HepG2 (cell line): ENCODE data around the gene FZD7. TPM values are rescaled to one million over a fixed set of nuclear protein-coding genes. Genes with fewer than 3 reads are reported as not detected.

Source experiments
- ATAC-seq: fragments of 200-7000 bp; cut with Tn5 transposase; 3 replicates; pipeline ENCODE4 v1.9.1; 2020; ENCODE audit warnings: mild to moderate bottlenecking, moderate library complexity
- BruUV-seq: library from RNA; stranded (reverse); fragments of 400-500 nt; replicated peaks from 2 replicates; lab custom pipeline; 2021; lab: Mats Ljungman, UMichigan
- CTCF ChIA-PET: fragments of 300-600 bp; formaldehyde crosslinking; extraction: SDS; loops from one replicate; lab custom pipeline; 2021; ENCODE audit warnings: low total read pairs, inconsistent platforms, low intra/inter-chr PET ratio; lab: Yijun Ruan, JAX
- POLR2A ChIA-PET: fragments of 350-600 bp; sonication (Branson Sonifier 250); formaldehyde crosslinking; loops from one replicate; lab custom pipeline; 2020; ENCODE audit warnings: antibody characterized with exemption, inconsistent platforms; lab: Yijun Ruan, JAX
- DNase-seq: peaks from one replicate; pipeline ENCODE4 v3.0.0-alpha.2; 2015; ENCODE audit warnings: low spot score
- FAIRE-seq: peaks from 3 replicates; lab custom pipeline; 2011; peaks lifted over from hg19 to GRCh38; lab: Jason Lieb, UNC
- H2AFZ ChIP-seq: one replicate; pipeline ENCODE4 v1.6.1; 2011; ENCODE audit warnings: low read length, inconsistent platforms
- H3K27ac ChIP-seq: fragments of 300-600 bp; 3 replicates; pipeline ENCODE4 v1.8.0; 2011; ENCODE audit warnings: mixed run types, mild to moderate bottlenecking, mixed read lengths, low read length, inconsistent platforms; ENCODE audit not compliant: insufficient read depth; ENCODE audit errors: extremely low read length
- H3K27me3 ChIP-seq, 2 experiments: fragments of 200-600 bp in 1 of 2; 2 replicates in 1 of 2; 3 replicates in 1 of 2; pipeline versions ENCODE4 v1.6.0 to v1.8.0; 2011; ENCODE audit warnings: low read length in 2 of 2, mild to moderate bottlenecking in 2 of 2, moderate library complexity in 2 of 2, inconsistent platforms in 1 of 2; ENCODE audit not compliant: insufficient read depth in 2 of 2, control insufficient read depth in 1 of 2
- H3K36me3 ChIP-seq, 2 experiments: fragments of 200-600 bp in 1 of 2; replicated peaks in 1 of 2; 2 replicates in 1 of 2; 3 replicates in 1 of 2; pipeline versions ENCODE4 v1.5.1 to v1.8.0; 2011; ENCODE audit warnings: low read length in 2 of 2, inconsistent platforms in 1 of 2; ENCODE audit not compliant: insufficient read depth in 2 of 2, control insufficient read depth in 1 of 2
- H3K4me1 ChIP-seq: 2 replicates; pipeline ENCODE4 v1.5.1; 2012; ENCODE audit warnings: low read length, inconsistent platforms; ENCODE audit not compliant: insufficient read depth
- H3K4me2 ChIP-seq: 2 replicates; pipeline ENCODE4 v1.6.0; 2011; ENCODE audit warnings: low read depth, low read length, inconsistent platforms
- H3K4me3 ChIP-seq, 3 experiments: fragments of 200-600 bp in 1 of 3; sonication (generic), shearing (Covaris generic) in 1 of 3; replicated peaks in 1 of 3; 2 replicates each; pipeline ENCODE4 v1.5.1; 2011 to 2016; ENCODE audit warnings: low read length in 3 of 3, inconsistent platforms in 2 of 3, low read depth in 2 of 3, mild to moderate bottlenecking in 2 of 3, control low read depth in 1 of 3, mixed read lengths in 1 of 3; ENCODE audit not compliant: insufficient read depth in 1 of 3
- H3K79me2 ChIP-seq: one replicate; pipeline ENCODE4 v1.6.1; 2011; ENCODE audit warnings: low read length, inconsistent platforms; ENCODE audit not compliant: insufficient read depth
- H3K9ac ChIP-seq: 2 replicates; pipeline ENCODE4 v1.6.0; 2011; ENCODE audit warnings: mild to moderate bottlenecking, low read depth, low read length, inconsistent platforms; ENCODE audit not compliant: insufficient read depth
- H3K9me3 ChIP-seq: 2 replicates; pipeline ENCODE4 v1.5.1; 2012; ENCODE audit warnings: mild to moderate bottlenecking, low read length
- H4K20me1 ChIP-seq: 2 replicates; pipeline ENCODE4 v1.6.0; 2011; ENCODE audit warnings: inconsistent platforms, mild to moderate bottlenecking, low read length, moderate library complexity; ENCODE audit not compliant: insufficient read depth
- CBFB ChIP-seq: sonication (generic); formaldehyde crosslinking; IDR thresholded peaks from 2 replicates; pipeline ENCODE4 v1.4.0; 2020; ENCODE audit warnings: missing genetic modification reagents
- CCDC6 ChIP-seq: sonication (generic); formaldehyde crosslinking; IDR thresholded peaks from 2 replicates; pipeline ENCODE4 v1.8.1; 2022; ENCODE audit warnings: mild to moderate bottlenecking, missing genetic modification reagents, moderate library complexity
- CREB1 ChIP-seq, 2 experiments: fragments of 450-650 bp in 1 of 2; IDR thresholded peaks; 2 replicates each; pipeline ENCODE4 v1.6.1; 2016 to 2017; ENCODE audit warnings: control low read depth in 1 of 2, mild to moderate bottlenecking in 1 of 2, missing compliant biosample characterization in 1 of 2, missing genetic modification characterization in 1 of 2
- DRAP1 ChIP-seq: IDR thresholded peaks from 2 replicates; pipeline ENCODE4 v1.6.1; 2016; ENCODE audit warnings: missing genetic modification reagents, missing compliant biosample characterization
- ETS1 ChIP-seq: sonication (generic); formaldehyde crosslinking; IDR thresholded peaks from 2 replicates; pipeline ENCODE4 v1.4.0; 2020; ENCODE audit warnings: missing genetic modification reagents
- GABPB1 ChIP-seq: IDR thresholded peaks from 2 replicates; pipeline ENCODE4 v1.6.1; 2016; ENCODE audit warnings: mild to moderate bottlenecking, missing genetic modification reagents, moderate library complexity, missing compliant biosample characterization
- MAFG ChIP-seq: sonication (generic); formaldehyde crosslinking; IDR thresholded peaks from 2 replicates; pipeline ENCODE4 v1.5.1; 2020; ENCODE audit warnings: mild to moderate bottlenecking, missing genetic modification reagents
- MED13 ChIP-seq: sonication (generic); formaldehyde crosslinking; IDR thresholded peaks from 2 replicates; pipeline ENCODE4 v1.5.0; 2020; ENCODE audit warnings: missing genetic modification reagents
- RFX3 ChIP-seq: IDR thresholded peaks from 2 replicates; pipeline ENCODE4 v1.6.1; 2016; ENCODE audit warnings: missing biosample characterization, missing genetic modification reagents
- SAP130 ChIP-seq: IDR thresholded peaks from 2 replicates; pipeline ENCODE4 v1.6.1; 2016; ENCODE audit warnings: low read depth
- SMC3 ChIP-seq: IDR thresholded peaks from 2 replicates; pipeline ENCODE4 v1.6.1; 2011; ENCODE audit warnings: low read length, improper control_type of control experiment
- TGIF2 ChIP-seq: IDR thresholded peaks from 2 replicates; pipeline ENCODE4 v1.6.1; 2016; ENCODE audit warnings: control low read depth, missing compliant biosample characterization
- ZBTB38 ChIP-seq: sonication (generic); formaldehyde crosslinking; IDR thresholded peaks from 2 replicates; pipeline ENCODE4 v1.5.1; 2020; ENCODE audit warnings: mild to moderate bottlenecking, missing genetic modification reagents
- ZBTB42 ChIP-seq: sonication (generic); formaldehyde crosslinking; IDR thresholded peaks from 2 replicates; pipeline ENCODE4 v1.5.0; 2020; ENCODE audit warnings: mild to moderate bottlenecking, missing genetic modification reagents
- ZIK1 ChIP-seq: sonication (generic); formaldehyde crosslinking; IDR thresholded peaks from 2 replicates; pipeline ENCODE4 v1.5.0; 2020; ENCODE audit warnings: mild to moderate bottlenecking, low read depth, missing genetic modification reagents, borderline replicate concordance
- ZNF543 ChIP-seq: sonication (generic); formaldehyde crosslinking; IDR thresholded peaks from 2 replicates; pipeline ENCODE4 v1.4.0; 2020; ENCODE audit warnings: mild to moderate bottlenecking, missing genetic modification reagents
- ZNF567 ChIP-seq: sonication (generic); formaldehyde crosslinking; IDR thresholded peaks from 2 replicates; pipeline ENCODE4 v1.8.1; 2023; ENCODE audit warnings: mild to moderate bottlenecking, missing genetic modification reagents, borderline replicate concordance
- ZNF713 ChIP-seq: sonication (generic); formaldehyde crosslinking; IDR thresholded peaks from 2 replicates; pipeline ENCODE4 v1.4.0; 2020; ENCODE audit warnings: mild to moderate bottlenecking, missing genetic modification reagents
- ZNF773 ChIP-seq: sonication (generic); formaldehyde crosslinking; IDR thresholded peaks from 2 replicates; pipeline ENCODE4 v1.4.0; 2020; ENCODE audit warnings: missing genetic modification reagents, borderline replicate concordance
- ZSCAN29 ChIP-seq: sonication (generic); formaldehyde crosslinking; conservative IDR thresholded peaks from 2 replicates; pipeline ENCODE4 v1.4.0; 2020; ENCODE audit warnings: mild to moderate bottlenecking, missing genetic modification reagents
- WGBS: methylation state at CpG from one replicate; pipeline ENCODE4 v1.1.6; 2017; ENCODE audit warnings: low lambda C conversion rate; 5-methylcytosine and 5-hydroxymethylcytosine counted together
- in situ Hi-C: cut with HindIII; loops from 2 replicates; pipeline ENCODE4 v1.10.0; 2017; ENCODE audit warnings: low pct_unique_long_range_greater_than_20kb; ENCODE audit not compliant: extremely low pct_ligation_motif_present
- intact Hi-C: fragments of 100-400 bp; cut with micrococcal nuclease; formaldehyde crosslinking; loops from one replicate; pipeline ENCODE4 v1.10.0; 2022; ENCODE audit not compliant: unreplicated experiment
- polyA plus RNA-seq, 8 experiments: library from polyadenylated mRNA; depleted of rRNA in 3 of 8; stranded (reverse) in 7 of 8; unstranded in 1 of 8; fragments of >200 nt; fragmentation: Illumina TruSeq in 4 of 8; extraction: Trizol in 4 of 8; gene quantifications; 2 replicates each; pipeline versions ENCODE4 v1.2.1 to v1.2.3, GENCODE V29; 2011 to 2016; ENCODE audit warnings: low read depth in 4 of 8, missing spikeins in 1 of 8, mixed read lengths in 1 of 8; ENCODE audit not compliant: insufficient read depth in 1 of 8
- total RNA-seq, 5 experiments: library from RNA; depleted of rRNA; stranded (reverse); fragments of >200 nt; fragmentation: Illumina TruSeq; extraction: Trizol; gene quantifications; 2 replicates each; pipeline ENCODE4 v1.2.3, GENCODE V29; 2016; ENCODE audit warnings: low read depth in 1 of 5

The FZD7 gene
- total and polyA plus RNA-seq, 2 of the 13 experiments (the other 11 are each of a cell fraction or from before 2014, with no cell fraction given) = 0.13 to 0.38 TPM

GRCh38 chr2:202025816-202026215 lies 7.8 kb upstream of the FZD7 start:
- POLR2A ChIA-PET = no interaction called here
- no peak overlapping the region for H3K4me3 ChIP-seq
- H3K4me1 ChIP-seq = no peaks in the 10 kb centered on the region
- DNase-seq (no peak), ATAC-seq (no peak), FAIRE-seq (no peak)
- no peaks in the 10 kb centered on the region for H3K79me2 ChIP-seq
- H2AFZ ChIP-seq = no peak overlapping the region
- no peaks in the 10 kb centered on the region for H4K20me1 ChIP-seq
- CTCF ChIA-PET = no interaction called here
- H3K27ac ChIP-seq = no peak overlapping the region
- no TSS peak for BruUV-seq
- no peak overlapping the region for H3K4me2 ChIP-seq
- H3K36me3 ChIP-seq = no peaks in the 10 kb centered on the region
- in situ Hi-C loops = no loop called here
- intact Hi-C loops = no loop called here
- TF ChIP-seq TGIF2 (CRISPR knock-in tag) = no peak
- TF ChIP-seq ZSCAN29 (CRISPR knock-in tag) = no peak
- TF ChIP-seq SMC3 = no peak
- no peak for TF ChIP-seq ZNF543 (CRISPR knock-in tag)
- TF ChIP-seq ZNF713 = no peak
- TF ChIP-seq RFX3 = no peak
- TF ChIP-seq ZBTB42 (CRISPR knock-in tag) = no peak
- TF ChIP-seq CBFB (CRISPR knock-in tag) = no peak
- no peak for TF ChIP-seq CCDC6
- no peak for TF ChIP-seq DRAP1 (CRISPR knock-in tag)
- TF ChIP-seq SAP130 (CRISPR knock-in tag) = no peak
- no peak for TF ChIP-seq MAFG (CRISPR knock-in tag)
- no peak for TF ChIP-seq GABPB1 (CRISPR knock-in tag)
- TF ChIP-seq ZBTB38 (CRISPR knock-in tag) = no peak
- TF ChIP-seq CREB1 (IDR thresholded peaks at IDR 0.05) = no peak
- TF ChIP-seq CREB1 (CRISPR knock-in tag; IDR thresholded peaks at IDR 0.05) = no peak
- no peak for TF ChIP-seq ETS1 (CRISPR knock-in tag)
- no peak for TF ChIP-seq MED13 (CRISPR knock-in tag)
- TF ChIP-seq ZIK1 = no peak
- no peak for TF ChIP-seq ZNF773 (CRISPR knock-in tag)
- TF ChIP-seq ZNF567 (CRISPR knock-in tag) = no peak
- H3K9ac ChIP-seq = no peak overlapping the region
- 30% methylated on average over 5 of the region's 5 CpGs for WGBS
- no peaks in the 10 kb centered on the region for H3K9me3 ChIP-seq
- peaks cover 4 to 24% of the 10 kb centered on the region in 2 experiments; a peak in 3 of 5 replicates for H3K27me3 ChIP-seq
